OCI-M2 (cell line): Measurements from ENCODE around the gene TNFRSF25.
A peak's percentile ranks its signal among the peaks of the same experiment; 100 is the strongest.
"Not testable (repeated sequence)": the region's sequence is repeated elsewhere in the genome, so short reads cannot be mapped to it uniquely, and the experiment has no call there.

Experiments
- DNase-seq: peaks from one replicate; lab custom pipeline; 2025; ENCODE audit not compliant: unreplicated experiment; lab: John Stamatoyannopoulos, UW

TNFRSF25 gene

DNA sequence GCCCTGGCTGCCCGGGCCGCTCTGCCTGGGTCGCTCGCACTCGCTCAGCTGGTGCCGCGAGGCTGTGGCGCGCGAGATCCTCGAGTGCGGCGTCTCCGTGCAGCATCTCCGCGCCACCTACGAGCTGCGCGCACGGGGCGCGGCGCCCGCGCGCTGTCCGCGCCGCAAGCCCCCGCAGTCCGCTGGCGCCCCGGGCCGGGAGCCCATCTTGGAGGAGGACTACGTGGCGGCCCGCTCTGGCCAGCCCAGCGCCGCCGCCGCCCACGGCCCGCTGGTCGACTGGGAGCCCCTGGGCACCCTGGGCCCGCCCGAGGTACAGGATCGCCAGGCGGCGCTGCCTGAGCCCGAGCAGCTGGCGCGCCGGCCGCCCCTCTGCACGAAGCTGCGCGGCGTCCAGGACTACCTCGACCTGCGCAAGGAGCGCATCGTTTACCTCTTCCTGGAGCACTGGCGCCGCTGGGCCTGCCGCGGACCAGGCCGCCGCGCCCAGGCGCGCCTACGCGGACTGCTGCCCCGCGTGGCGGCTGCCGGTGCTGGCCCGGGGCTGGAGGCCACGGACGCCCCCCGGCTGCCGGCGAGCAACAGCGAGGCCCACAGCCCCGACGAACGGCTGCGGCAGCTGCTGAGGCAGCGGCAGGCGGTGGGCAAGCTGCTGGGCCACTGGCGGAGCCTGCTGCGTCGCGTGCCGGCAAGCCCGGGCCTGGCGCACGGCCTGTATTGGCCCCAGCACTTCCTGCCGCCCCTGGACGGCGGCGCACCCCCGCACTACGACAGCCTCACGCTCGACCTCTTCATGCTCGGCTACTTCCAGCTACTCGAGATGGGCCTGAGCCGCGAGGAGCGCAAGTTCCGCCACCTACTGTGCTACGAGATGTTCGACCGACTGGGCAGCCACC is 10.9 kb downstream of the TNFRSF25 start:
- DNase-seq = no peak

GRCh38 chr1:6453895-6454855 is 11.8 kb downstream of the TNFRSF25 start:
- not testable (repeated sequence) for DNase-seq

DNA sequence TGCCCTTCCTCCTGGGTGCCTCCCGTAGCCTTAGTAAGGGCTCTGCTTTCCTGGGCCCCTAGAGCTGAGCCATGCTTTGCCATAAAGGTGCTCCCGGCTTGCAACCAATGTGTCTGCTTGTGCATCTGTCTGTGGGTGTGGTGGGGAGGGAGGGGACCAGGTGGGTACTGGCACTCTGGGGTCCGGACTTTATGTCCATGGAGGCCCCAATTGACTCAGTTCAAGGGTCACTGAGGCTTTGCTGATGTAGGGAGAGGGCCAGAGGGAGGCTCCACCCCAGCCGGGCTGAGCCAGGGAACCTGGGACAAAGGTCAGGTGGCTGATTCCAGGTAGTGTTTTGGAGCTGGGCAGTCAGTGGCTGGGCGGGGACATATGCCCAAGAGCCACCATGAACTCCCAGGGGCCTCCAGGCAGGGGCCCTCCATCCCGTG is 15.0 kb downstream of the TNFRSF25 start:
- DNase-seq = no peak

DNA sequence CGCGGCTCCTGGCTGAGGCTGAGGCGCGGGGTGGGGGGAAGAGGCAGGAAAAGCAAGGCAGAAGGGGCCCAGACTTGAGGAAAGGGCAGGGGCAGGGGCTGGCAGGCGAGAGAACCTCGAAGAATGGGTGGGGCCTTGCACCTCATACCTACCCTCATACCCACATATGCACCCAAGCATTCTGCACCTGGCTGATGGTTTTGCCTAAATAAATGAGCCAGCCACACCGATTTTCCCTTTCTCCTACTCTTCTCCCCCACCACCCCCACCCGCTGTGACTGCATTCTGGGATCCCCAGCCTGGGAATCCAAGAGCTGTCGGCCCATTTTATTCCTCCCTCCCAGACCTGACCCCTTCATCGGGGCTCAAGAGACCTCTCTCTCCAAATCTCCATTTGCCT is 15.5 kb downstream of the TNFRSF25 start:
- not testable (repeated sequence) for DNase-seq

GRCh38 chr1:6450005-6450450 is 15.9 kb downstream of the TNFRSF25 start:
- DNase-seq = no peak

DNA sequence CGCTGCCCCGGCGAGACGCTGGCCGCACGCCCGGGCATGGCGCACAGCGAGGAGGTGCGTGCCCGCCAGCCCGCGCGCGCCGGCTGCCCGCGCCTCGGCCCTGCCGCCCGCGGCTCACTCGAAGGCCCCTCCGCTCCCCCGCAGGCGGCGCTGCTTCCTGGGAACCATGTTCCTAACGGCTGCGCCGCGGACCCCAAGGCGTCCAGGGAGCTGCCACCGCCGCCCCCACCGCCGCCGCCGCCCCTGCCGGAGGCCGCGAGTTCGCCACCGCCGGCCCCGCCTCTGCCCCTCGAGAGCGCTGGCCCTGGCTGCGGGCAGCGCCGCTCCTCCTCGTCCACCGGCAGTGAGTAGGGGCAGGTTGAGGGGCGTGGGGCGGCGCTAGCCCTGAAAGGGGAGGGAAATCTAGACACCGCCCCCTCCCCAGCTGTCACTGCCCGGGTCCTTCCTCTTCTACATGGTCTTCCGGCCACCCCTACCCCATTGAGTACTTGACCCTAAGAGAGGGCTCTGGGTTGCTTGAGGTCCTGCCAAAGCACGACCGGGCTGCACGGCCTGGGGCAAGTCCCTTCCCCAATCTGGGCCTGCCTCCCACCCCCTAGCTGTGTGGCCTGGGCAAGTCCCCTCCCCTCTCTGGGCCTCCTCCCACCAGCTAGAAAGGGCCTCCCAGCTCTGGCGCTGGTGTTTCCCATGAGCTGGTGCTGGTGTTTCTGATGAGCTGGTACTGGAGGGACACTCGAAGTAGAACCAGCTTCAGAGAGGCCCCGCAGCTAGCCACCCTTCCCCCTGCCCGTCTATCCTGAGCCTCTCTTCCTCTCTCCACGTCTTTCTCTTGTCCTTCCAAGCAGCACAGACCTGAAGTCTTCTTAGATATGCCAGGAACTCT is 17.0 kb downstream of the TNFRSF25 start:
- no peak for DNase-seq

GRCh38 chr1:6447818-6448748 is 17.9 kb downstream of the TNFRSF25 start:
- DNase-seq = no peak

DNA sequence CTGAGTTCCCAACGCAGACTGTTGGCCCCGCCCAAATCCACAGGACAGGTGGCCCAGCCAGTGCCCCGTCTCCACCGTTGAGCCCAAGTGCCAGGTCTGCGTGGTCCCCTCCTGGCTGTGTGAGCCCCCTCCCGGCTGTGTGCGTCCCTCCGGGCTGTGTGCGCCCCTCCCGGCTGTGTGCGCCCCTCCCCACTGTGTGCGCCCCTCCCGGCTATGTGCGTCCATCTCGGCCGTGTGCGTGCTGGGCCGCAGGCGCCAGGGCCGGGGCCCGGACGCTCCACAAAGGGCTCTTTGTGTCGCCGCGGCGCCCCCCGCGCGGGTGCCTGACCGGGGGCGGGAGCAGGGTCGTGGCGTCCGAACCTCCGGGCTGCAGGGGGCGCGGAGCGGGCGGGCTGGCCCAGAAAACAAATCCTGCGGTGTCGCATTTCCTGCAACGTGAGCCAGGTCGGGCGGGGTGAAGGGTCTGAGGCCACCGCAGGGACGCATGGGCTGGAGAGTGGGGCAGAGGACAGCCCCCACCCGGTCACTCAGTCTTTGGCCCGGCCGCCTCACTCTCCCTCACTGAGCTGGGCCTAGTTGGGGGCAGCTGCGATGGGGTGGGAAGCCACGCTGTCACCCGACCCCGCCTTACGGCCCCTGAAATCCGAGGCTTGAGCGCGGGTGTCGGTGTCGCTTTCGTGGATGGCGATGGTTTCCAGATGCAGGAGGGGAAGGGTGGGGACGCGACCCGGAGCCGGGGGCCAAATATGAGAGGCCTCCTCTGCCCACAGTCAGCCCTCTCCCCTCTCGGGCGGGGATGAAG is 18.8 kb downstream of the TNFRSF25 start:
- DNase-seq = no peak

DNA sequence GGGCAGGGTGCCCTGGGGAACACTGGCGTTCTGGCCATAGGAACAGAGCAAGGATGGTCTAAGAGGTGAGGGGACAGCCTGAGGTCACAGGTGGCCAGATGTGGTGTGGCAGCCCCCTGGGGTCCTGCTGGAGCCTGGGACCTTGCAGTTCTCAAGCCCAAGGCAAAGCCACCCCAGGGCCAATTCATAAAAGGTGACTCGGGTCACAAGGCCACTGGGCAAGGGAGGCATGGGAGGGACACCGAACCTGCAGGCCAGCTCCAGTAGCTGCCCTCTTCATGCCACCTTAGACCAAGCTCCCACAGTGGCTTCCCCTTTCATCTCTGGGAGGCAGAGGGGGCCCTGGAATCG is 19.3 kb downstream of the TNFRSF25 start:
- DNase-seq = no peak

DNA sequence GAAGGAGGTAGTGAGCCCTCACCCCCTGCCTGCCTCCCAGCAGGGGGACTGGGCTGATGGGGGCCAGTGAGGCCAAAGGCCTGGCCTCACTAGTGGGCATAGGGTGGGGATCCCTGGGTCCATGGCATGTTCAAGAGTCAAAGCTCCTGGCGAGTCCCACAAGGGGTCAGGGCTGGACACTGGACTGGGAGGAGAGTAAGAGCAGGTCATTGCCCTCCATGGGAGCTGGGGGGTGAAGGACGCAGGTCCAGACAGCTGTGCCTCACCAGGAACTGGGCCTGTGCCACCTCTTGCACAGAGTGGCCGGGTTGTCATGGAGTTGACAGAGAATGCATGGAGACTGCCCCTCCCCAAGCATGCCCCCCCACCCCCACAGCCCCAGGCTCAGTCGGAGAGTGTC is 20.0 kb downstream of the TNFRSF25 start:
- not testable (repeated sequence) for DNase-seq

DNA sequence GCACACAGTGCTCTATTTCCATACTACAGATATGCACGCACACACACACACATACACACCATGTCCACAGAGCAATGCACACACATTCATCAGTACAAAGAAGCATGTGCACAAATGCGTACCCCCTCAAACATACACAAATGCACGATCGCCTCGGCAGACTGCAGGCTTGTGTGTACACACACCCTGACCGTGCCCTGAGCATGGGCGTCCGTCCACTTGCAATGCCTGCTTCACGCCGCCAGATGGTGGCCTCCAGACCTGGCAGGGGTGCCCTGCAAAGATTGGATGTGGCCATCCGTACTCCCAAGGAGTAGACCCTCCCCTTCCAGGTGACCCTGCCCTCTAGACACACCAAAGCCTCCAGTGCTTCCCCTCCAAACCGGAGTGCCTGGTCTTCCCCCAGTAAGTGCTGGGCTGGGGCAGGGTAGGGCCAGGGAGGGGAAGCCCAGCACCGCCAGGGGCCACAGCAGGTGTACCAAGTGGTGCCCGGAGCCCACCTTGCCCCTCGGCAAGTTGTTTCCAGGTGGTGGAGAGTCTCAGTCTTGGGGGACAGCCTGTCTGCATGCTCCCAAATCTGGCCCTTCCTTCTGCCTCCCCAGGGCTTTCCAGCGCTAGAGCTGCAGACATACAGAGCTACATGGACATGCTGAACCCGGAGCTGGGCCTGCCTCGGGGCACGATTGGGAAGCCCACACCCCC is 20.8 kb downstream of the TNFRSF25 start:
- no peak for DNase-seq

DNA sequence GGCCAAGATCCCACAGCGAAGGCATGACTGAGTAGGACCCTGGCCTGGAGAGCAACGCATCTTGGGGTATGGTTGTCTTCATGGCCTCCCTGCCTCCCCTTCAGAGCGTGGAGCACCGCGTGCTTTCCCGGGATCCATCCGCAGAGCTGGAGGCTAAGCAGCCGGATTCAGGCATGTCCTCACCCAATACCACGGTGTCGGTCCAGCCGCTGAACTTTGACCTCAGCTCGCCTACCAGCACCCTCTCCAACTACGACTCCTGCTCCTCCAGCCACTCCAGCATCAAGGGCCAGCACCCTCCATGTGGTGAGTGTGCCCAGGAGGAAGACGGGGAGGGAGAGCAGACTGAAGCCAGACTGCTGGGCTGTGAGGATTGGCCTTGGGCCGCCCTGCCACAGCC is 21.6 kb downstream of the TNFRSF25 start:
- DNase-seq = no peak

DNA sequence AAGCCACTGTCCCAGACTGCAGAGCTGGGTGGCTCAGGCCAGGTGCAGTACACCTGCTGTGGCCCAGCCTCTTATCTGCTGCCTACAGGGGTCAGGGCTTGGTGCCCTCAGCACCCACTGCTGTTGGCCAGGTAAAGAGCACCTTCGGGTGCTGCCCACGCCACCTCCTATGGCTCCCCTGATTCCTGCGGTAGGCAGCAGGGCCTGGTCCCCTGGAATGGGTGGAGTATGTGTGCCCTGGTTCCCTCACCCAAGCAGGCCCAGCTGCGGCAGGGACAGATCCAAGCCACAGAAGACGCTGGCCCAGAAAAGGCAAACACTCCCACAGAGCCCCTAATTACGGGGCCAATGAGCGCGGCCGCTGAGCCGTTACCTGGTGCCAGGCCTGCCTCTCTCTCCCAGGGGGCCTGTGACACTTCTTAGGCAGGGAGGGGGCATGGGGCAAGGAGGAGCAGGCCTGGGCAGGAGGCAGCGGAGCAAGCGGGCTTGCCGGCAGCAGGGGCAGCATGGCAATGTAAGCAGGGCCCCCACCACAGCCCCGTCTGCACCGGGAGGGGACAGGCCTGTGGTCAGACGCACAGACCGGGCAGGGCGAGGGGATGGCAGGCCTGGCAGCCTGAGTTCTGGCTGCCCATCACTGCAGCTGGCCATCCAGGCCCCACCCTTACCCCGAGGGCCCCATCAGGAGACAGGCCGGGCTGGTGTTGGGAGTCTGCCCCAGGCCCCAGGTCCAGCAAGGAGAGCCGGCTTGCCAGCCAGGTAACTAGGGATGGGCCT is 22.4 kb downstream of the TNFRSF25 start:
- no peak for DNase-seq

DNA sequence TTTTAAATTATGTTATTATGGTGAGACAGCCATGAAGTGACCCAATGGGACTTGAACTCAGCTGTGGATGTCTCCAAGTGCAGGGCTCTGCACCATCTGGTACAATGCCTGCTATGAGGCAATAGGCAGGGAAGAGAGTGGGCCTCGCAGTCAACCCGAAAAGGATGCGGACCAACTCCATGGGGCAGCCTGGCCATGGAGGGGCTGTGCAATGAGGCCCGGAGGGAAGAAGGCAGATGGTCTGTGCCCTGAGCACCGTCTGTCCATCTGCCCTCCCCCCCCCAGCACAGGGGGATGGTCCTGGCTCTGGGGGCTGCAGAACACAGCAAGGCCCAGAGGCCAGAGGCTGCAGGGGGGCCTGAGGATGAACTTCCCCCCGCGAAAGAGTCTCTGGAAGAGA is 24.4 kb downstream of the TNFRSF25 start:
- no peak for DNase-seq

DNA sequence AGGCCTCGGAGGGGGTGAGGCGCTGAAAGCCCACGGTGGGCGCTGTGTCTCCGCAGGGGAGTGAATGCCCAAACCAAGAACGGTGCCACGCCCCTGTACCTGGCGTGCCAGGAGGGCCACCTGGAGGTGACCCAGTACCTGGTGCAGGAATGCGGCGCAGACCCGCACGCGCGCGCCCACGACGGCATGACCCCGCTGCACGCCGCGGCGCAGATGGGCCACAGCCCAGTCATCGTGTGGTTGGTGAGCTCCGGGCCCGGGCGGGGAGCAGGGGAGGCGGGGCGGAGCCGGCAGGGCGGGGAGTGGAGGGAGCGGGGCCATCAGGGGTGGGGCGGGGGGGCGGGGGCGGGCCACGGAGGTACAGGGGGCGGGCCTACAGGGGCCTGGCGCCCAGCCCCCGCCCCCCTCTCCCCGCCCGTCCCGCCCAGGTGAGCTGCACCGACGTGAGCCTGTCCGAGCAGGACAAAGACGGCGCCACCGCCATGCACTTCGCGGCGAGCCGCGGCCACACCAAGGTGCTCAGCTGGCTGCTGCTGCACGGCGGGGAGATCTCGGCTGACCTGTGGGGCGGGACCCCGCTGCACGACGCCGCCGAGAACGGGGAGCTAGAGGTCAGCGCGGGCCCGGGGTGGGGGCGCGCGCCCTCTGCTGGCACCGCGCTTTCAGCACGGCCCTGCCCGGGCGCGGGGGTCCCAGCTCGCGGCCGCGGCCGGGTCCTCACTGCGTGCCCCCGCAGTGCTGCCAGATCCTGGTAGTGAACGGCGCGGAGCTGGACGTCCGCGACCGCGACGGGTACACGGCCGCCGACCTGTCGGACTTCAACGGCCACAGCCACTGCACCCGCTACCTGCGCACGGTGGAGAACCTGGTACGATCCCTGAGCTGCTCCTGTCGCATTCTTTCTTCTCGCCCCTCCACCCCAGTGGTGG is 25.5 kb downstream of the TNFRSF25 start:
- no peak for DNase-seq

DNA sequence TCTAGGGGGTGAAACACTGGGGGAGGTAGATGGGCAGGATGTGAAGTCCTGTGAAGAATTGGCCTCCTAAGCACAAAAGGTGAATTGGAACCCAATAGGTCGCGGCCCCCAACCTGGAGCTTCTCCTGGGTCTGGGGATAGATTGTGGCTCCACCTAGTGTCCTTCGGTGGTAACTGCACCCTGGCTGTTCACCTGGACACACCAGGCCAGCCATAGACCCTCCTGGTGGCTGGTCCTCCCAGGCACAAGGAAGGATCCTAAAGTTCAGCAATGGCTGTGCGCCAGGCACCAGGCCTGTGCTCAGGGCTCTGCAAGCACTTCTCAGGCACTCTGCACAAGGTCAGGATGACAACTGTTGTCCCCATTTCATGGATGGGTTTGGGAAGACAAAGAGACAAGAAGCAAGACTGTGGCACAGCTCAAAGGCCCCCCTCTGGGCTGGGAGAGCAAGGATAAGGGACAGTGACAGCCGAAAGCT is 27.9 kb downstream of the TNFRSF25 start:
- peak; percentile 36 for DNase-seq
